PC-3 (cell line): ENCODE measurements around the gene OR52A1. TPM values are rescaled to one million over a fixed set of nuclear protein-coding genes. Genes with fewer than 3 reads are reported as not detected.

ENCODE experiments used
- ATAC-seq: fragments of 200-7000 bp; cut with Tn5 transposase; 2 replicates; pipeline ENCODE4 v1.9.1; 2020; ENCODE audit warnings: mild to moderate bottlenecking, moderate library complexity
- BruUV-seq: library from RNA; stranded (reverse); fragments of 400-500 nt; replicated peaks from 2 replicates; lab custom pipeline; 2021; lab: Mats Ljungman, UMichigan
- CTCF ChIA-PET: fragments of 300-600 bp; sonication (Branson Sonifier 250); formaldehyde crosslinking; loops from one replicate; lab custom pipeline; 2022; ENCODE audit warnings: antibody characterized with exemption; lab: Charles Lee
- POLR2A ChIA-PET: fragments of 300-600 bp; sonication (Branson Sonifier 250); formaldehyde crosslinking; loops from one replicate; lab custom pipeline; 2022; ENCODE audit warnings: antibody characterized with exemption; ENCODE audit not compliant: unreplicated experiment; lab: Charles Lee
- DNase-seq: peaks from one replicate; pipeline ENCODE4 v3.0.0-alpha.2; 2015
- H2AFZ ChIP-seq: fragments of 300-600 bp; sonication (generic); 2 replicates; pipeline ENCODE4 v1.6.0; 2016; ENCODE audit warnings: antibody characterized with exemption, low read length
- H3F3A ChIP-seq: fragments of 300-600 bp; sonication (generic); one replicate; pipeline ENCODE4 v1.6.0; 2017; ENCODE audit warnings: antibody characterized with exemption, low read length, control low read depth, mild to moderate bottlenecking; ENCODE audit not compliant: unreplicated experiment
- H3K27ac ChIP-seq: fragments of 300-600 bp; sonication (generic); 2 replicates; pipeline ENCODE4 v1.5.1; 2016; ENCODE audit warnings: mild to moderate bottlenecking, low read length
- H3K27me3 ChIP-seq: fragments of 300-600 bp; sonication (generic); 2 replicates; pipeline ENCODE4 v1.6.1; 2016; ENCODE audit warnings: low read length, mixed read lengths
- H3K36me3 ChIP-seq: fragments of 300-600 bp; sonication (generic); 2 replicates; pipeline ENCODE4 v1.6.1; 2016; ENCODE audit warnings: low read depth, mixed run types, low read length, mixed read lengths
- H3K4me1 ChIP-seq: fragments of 300-600 bp; sonication (generic); 2 replicates; pipeline ENCODE4 v1.5.1; 2016; ENCODE audit warnings: low read length; ENCODE audit not compliant: insufficient read depth
- H3K4me2 ChIP-seq: fragments of 300-600 bp; sonication (generic); 2 replicates; pipeline ENCODE4 v1.6.0; 2016; ENCODE audit warnings: low read length
- H3K4me3 ChIP-seq: fragments of 300-600 bp; sonication (generic); 2 replicates; pipeline ENCODE4 v1.5.1; 2016; ENCODE audit warnings: mild to moderate bottlenecking, low read length, mixed read lengths
- H3K79me2 ChIP-seq: fragments of 300-600 bp; sonication (generic); 2 replicates; pipeline ENCODE4 v1.6.1; 2017; ENCODE audit warnings: low read length, mixed read lengths
- H3K9ac ChIP-seq: fragments of 300-600 bp; sonication (generic); 2 replicates; pipeline ENCODE4 v1.6.0; 2016; ENCODE audit warnings: mild to moderate bottlenecking, low read length
- H3K9me2 ChIP-seq: fragments of 300-600 bp; sonication (generic); replicated peaks from 2 replicates; pipeline ENCODE4 v1.6.1; 2016; ENCODE audit warnings: mixed run types, low read length, mixed read lengths
- H3K9me3 ChIP-seq: fragments of 300-600 bp; sonication (generic); 2 replicates; pipeline ENCODE4 v1.6.1; 2016; ENCODE audit warnings: low read length, mixed read lengths
- H4K20me1 ChIP-seq: fragments of 300-600 bp; sonication (generic); 2 replicates; pipeline ENCODE4 v1.6.1; 2016; ENCODE audit warnings: low read length, mixed read lengths
- EZH2 ChIP-seq: fragments of 300-600 bp; sonication (generic); IDR thresholded peaks from one replicate; pipeline ENCODE4 v1.6.1; 2017; ENCODE audit warnings: antibody characterized with exemption, mild to moderate bottlenecking, low read length; ENCODE audit not compliant: unreplicated experiment
- EZH2phosphoT487 ChIP-seq: fragments of 300-600 bp; sonication (generic); IDR thresholded peaks from 2 replicates; pipeline ENCODE4 v1.6.1; 2018; ENCODE audit warnings: mild to moderate bottlenecking, antibody characterized with exemption, low read length, borderline replicate concordance
- intact Hi-C: fragments of 100-400 bp; cut with micrococcal nuclease; formaldehyde crosslinking; loops from 2 replicates; pipeline ENCODE4 v1.9.0; 2023
- total RNA-seq: library from RNA; depleted of rRNA; stranded (reverse); fragments of >200 nt; gene quantifications from 2 replicates; pipeline ENCODE4 v1.2.3, GENCODE V29; 2014; rRNA removed
- TF ChIP-seq, protein P1 (sequence below): fragments of 300-600 bp; sonication (generic); conservative IDR thresholded peaks from 2 replicates; pipeline ENCODE4 v1.5.1; 2017; ENCODE audit warnings: antibody characterized with exemption, low read depth, mild to moderate bottlenecking, low read length

Gene OR52A1
- total RNA-seq, 1 experiment from 2014 or later, result not detected

DNA sequence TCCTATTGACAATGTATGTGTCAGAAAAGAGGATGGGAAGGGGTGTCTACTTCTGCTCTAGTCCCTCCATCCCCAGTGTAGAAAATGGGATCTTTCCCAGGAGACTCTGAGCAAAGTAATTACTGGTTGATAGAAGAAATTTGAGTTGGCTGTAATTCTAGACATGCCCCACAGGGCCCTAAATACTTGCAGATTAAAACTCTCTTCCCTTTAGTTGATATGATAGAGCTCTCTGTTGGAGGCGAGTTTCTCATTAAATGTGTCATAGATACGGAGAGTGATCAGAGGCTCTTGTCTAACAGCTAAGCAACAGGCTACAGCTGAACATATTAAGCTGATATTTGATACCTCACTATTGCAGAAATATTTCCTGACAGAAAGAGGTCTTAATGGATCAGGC, 52.3 kb downstream of the OR52A1 start:
- Histone ChIP-seq H4K20me1 (no peaks in the 10 kb centered on the region), H3K9ac (no peak overlapping the region), H3K9me3 (no peaks in the 10 kb centered on the region), H3K79me2 (no peaks in the 10 kb centered on the region), H3F3A (no peaks in the 10 kb centered on the region), H3K27ac (no peak overlapping the region), H3K9me2 (no peaks in the 10 kb centered on the region), H3K4me2 (no peak overlapping the region), H3K27me3 (peaks cover 17% of the 10 kb centered on the region), H3K4me3 (no peak overlapping the region), H2AFZ (no peak overlapping the region), H3K36me3 (no peaks in the 10 kb centered on the region), H3K4me1 (no peaks in the 10 kb centered on the region)
- ATAC-seq (no peak), DNase-seq (no peak)
- no TSS peak for BruUV-seq
- ChIA-PET POLR2A (no interaction called here), CTCF (no interaction called here)
- TF ChIP-seq, protein P1, sequence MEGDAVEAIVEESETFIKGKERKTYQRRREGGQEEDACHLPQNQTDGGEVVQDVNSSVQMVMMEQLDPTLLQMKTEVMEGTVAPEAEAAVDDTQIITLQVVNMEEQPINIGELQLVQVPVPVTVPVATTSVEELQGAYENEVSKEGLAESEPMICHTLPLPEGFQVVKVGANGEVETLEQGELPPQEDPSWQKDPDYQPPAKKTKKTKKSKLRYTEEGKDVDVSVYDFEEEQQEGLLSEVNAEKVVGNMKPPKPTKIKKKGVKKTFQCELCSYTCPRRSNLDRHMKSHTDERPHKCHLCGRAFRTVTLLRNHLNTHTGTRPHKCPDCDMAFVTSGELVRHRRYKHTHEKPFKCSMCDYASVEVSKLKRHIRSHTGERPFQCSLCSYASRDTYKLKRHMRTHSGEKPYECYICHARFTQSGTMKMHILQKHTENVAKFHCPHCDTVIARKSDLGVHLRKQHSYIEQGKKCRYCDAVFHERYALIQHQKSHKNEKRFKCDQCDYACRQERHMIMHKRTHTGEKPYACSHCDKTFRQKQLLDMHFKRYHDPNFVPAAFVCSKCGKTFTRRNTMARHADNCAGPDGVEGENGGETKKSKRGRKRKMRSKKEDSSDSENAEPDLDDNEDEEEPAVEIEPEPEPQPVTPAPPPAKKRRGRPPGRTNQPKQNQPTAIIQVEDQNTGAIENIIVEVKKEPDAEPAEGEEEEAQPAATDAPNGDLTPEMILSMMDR, result no peak
- no peak for TF ChIP-seq EZH2
- TF ChIP-seq EZH2phosphoT487, result no peak
- intact Hi-C loops, result no loop called here

DNA sequence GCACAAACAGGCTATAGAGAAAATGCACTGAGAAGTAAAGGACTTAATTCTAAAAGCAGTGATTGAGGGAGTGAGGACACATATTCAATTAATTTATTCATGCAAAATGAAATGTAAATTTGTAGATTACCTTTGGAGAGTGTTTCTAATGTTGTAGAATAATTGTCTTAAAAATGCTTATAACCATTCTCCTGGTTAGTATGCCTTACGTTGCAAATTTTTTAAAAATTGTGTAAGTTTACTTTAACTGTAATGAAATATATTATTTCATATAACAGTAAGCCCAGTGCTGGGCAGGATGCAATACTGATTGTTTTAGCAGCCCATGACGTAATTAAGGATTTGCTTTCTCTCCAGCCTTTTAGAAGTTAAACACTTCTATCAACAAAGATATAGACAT, 58.5 kb downstream of the OR52A1 start:
- TF ChIP-seq, protein P1, result no peak
- TF ChIP-seq EZH2phosphoT487, result no peak
- no peak for TF ChIP-seq EZH2
- CTCF ChIA-PET, result no interaction called here
- H2AFZ ChIP-seq, result no peak overlapping the region
- no peak overlapping the region for H3K4me3 ChIP-seq
- no peaks in the 10 kb centered on the region for H3K36me3 ChIP-seq
- H3K9me2 ChIP-seq, result no peaks in the 10 kb centered on the region
- no peaks in the 10 kb centered on the region for H3K9me3 ChIP-seq
- no peaks in the 10 kb centered on the region for H3F3A ChIP-seq
- no peaks in the 10 kb centered on the region for H3K79me2 ChIP-seq
- no peak for DNase-seq
- H3K4me1 ChIP-seq, result no peaks in the 10 kb centered on the region
- ATAC-seq, result no peak
- no peak overlapping the region for H3K4me2 ChIP-seq
- H3K27ac ChIP-seq, result no peak overlapping the region
- H4K20me1 ChIP-seq, result no peaks in the 10 kb centered on the region
- intact Hi-C loops, result no loop called here
- H3K9ac ChIP-seq, result no peak overlapping the region
- POLR2A ChIA-PET, result no interaction called here
- BruUV-seq, result no TSS peak
- no peaks in the 10 kb centered on the region for H3K27me3 ChIP-seq

Other genes with a start within 250 kb of the OR52A1 start
- gene OR51G2, start 235.4 kb downstream of the OR52A1 start, total RNA-seq, result not detected in 2 replicates
- not detected in 2 replicates for gene OR51G1, start 230.4 kb downstream of the OR52A1 start, total RNA-seq
- not detected in 2 replicates for gene OR51A4, start 207.2 kb downstream of the OR52A1 start, total RNA-seq
- gene OR51A2, start 199.0 kb downstream of the OR52A1 start, total RNA-seq, result not detected in 2 replicates
- not detected in 2 replicates for gene OR51L1, start 159.9 kb downstream of the OR52A1 start, total RNA-seq
- not detected in 2 replicates for gene OR52J3, start 108.2 kb downstream of the OR52A1 start, total RNA-seq
- gene OR52E2, start 95.1 kb downstream of the OR52A1 start, total RNA-seq, result not detected in 2 replicates
- not detected in 2 replicates for gene OR52E1, start 85.2 kb downstream of the OR52A1 start, total RNA-seq
- gene OR52A5, start 16.4 kb downstream of the OR52A1 start, total RNA-seq, result not detected in 2 replicates
- gene OR51V1, start 45.9 kb upstream of the OR52A1 start, total RNA-seq, result not detected in 2 replicates
- gene HBB, start 72.3 kb upstream of the OR52A1 start, total RNA-seq, result not detected in 2 replicates
- gene HBD, start 79.7 kb upstream of the OR52A1 start, total RNA-seq, result not detected in 2 replicates
- not detected in 2 replicates for gene HBG1, start 95.1 kb upstream of the OR52A1 start, total RNA-seq
- not detected in 2 replicates for gene HBG2, start 100.0 kb upstream of the OR52A1 start, total RNA-seq
- 0.35 and 0.62 TPM in 2 replicates for gene HBE1, start 115.2 kb upstream of the OR52A1 start, total RNA-seq
- gene OR51B4, start 147.2 kb upstream of the OR52A1 start, total RNA-seq, result 0.11 TPM in 1 of 2 replicates, not detected in the other
- 0.11 TPM in 1 of 2 replicates, not detected in the other for gene OR51B2, start 169.5 kb upstream of the OR52A1 start, total RNA-seq
- 0.63 and 1.7 TPM in 2 replicates for gene OR51B5, start 188.8 kb upstream of the OR52A1 start, total RNA-seq
- gene OR51B6, start 196.8 kb upstream of the OR52A1 start, total RNA-seq, result not detected in 2 replicates
- gene OR51M1, start 229.1 kb upstream of the OR52A1 start, total RNA-seq, result not detected in 2 replicates